NB4 (cell line): ENCODE measurements around the gene EPN2.

Source experiments
- CTCF ChIP-seq: IDR thresholded peaks from one replicate; pipeline ENCODE4 v1.5.1; 2012; ENCODE audit warnings: low read depth, low read length
- MYC ChIP-seq: IDR thresholded peaks from 2 replicates; pipeline ENCODE4 v1.6.1; 2011; ENCODE audit warnings: low read depth, low read length
- POLR2A ChIP-seq: IDR thresholded peaks from 2 replicates; pipeline ENCODE4 v1.6.1; 2011; ENCODE audit warnings: mild to moderate bottlenecking; ENCODE audit not compliant: insufficient read length; ENCODE audit errors: extremely low read depth

GRCh38 chr17:19244781-19245180 is 7.6 kb downstream of the EPN2 start:
- TF ChIP-seq POLR2A (no peak), CTCF (no peak), MYC (no peak)
